ENCODE data around the gene PLCB1.

PLCB1 gene

GRCh38 chr20:8646033-8646441 lies 514.0 kb downstream of the PLCB1 start:
- H3K27me3 ChIP-seq (ENCODE audit: insufficient read depth, low read length, poor library complexity): no peaks in the 10 kb centered on the region
- H4K20me1 ChIP-seq (ENCODE audit: insufficient read depth, low read length): no peaks in the 10 kb centered on the region
- no peaks in the 10 kb centered on the region for H3K4me1 ChIP-seq (ENCODE audit: insufficient read depth, low read length)
- H3K27ac ChIP-seq (ENCODE audit: low read length): no peak overlapping the region
- H3K9ac ChIP-seq (ENCODE audit: low read depth, low read length): no peak overlapping the region
- H3K79me2 ChIP-seq (ENCODE audit: insufficient read depth, low read length): no peaks in the 10 kb centered on the region
- H3K4me3 ChIP-seq (ENCODE audit: low read depth in 1 of 2, low read length in 2 of 2): no peak overlapping the region
- no peak overlapping the region for H2AFZ ChIP-seq (ENCODE audit: low read depth, low read length)
- no peak for ATAC-seq (ENCODE audit: insufficient read depth, low read depth)
- TF ChIP-seq CTCF (IDR thresholded peaks at IDR 0.05; ENCODE audit: borderline replicate concordance, extremely low read depth, low read length, poor library complexity, severe bottlenecking) (no peak), EZH2 (IDR thresholded peaks at IDR 0.05; ENCODE audit: borderline replicate concordance, low read depth, low read length, severe bottlenecking) (no peak)
- peaks cover 45% of the 10 kb centered on the region for H3K36me3 ChIP-seq (ENCODE audit: insufficient read depth, low read length)
- no peaks in the 10 kb centered on the region for H3K9me3 ChIP-seq (ENCODE audit: insufficient read depth, low read length, severe bottlenecking)
- no peak for DNase-seq
- no peak overlapping the region for H3K4me2 ChIP-seq (ENCODE audit: insufficient read depth, low read length)

- no peaks in the 10 kb centered on the region for H3K79me2 ChIP-seq (ENCODE audit: insufficient read depth, low read length)
- no peaks in the 10 kb centered on the region for H3K4me1 ChIP-seq (ENCODE audit: insufficient read depth, low read length)
- no peak overlapping the region for H2AFZ ChIP-seq (ENCODE audit: low read depth, low read length)
- H4K20me1 ChIP-seq (ENCODE audit: insufficient read depth, low read length): no peaks in the 10 kb centered on the region
- H3K4me2 ChIP-seq (ENCODE audit: insufficient read depth, low read length): no peak overlapping the region
- H3K36me3 ChIP-seq (ENCODE audit: insufficient read depth, low read length): peaks cover 51% of the 10 kb centered on the region
- H3K9me3 ChIP-seq (ENCODE audit: insufficient read depth, low read length, severe bottlenecking): no peaks in the 10 kb centered on the region
- no peak for ATAC-seq (ENCODE audit: insufficient read depth, low read depth)
- TF ChIP-seq CTCF (IDR thresholded peaks at IDR 0.05; ENCODE audit: borderline replicate concordance, extremely low read depth, low read length, poor library complexity, severe bottlenecking): no peak
- no peak for TF ChIP-seq EZH2 (IDR thresholded peaks at IDR 0.05; ENCODE audit: borderline replicate concordance, low read depth, low read length, severe bottlenecking)
- H3K4me3 ChIP-seq (ENCODE audit: low read depth in 1 of 2, low read length in 2 of 2): no peak overlapping the region
- H3K27ac ChIP-seq (ENCODE audit: low read length): no peak overlapping the region
- H3K27me3 ChIP-seq (ENCODE audit: insufficient read depth, low read length, poor library complexity): no peaks in the 10 kb centered on the region
- no peak for DNase-seq
- H3K9ac ChIP-seq (ENCODE audit: low read depth, low read length): no peak overlapping the region
Observed at GRCh38 chr20:8646716-8647115, 514.6 kb downstream of the PLCB1 start.

GRCh38 chr20:8647961-8648441 lies 515.9 kb downstream of the PLCB1 start:
- no peaks in the 10 kb centered on the region for H3K27me3 ChIP-seq (ENCODE audit: insufficient read depth, low read length, poor library complexity)
- ATAC-seq (ENCODE audit: insufficient read depth, low read depth) (no peak), DNase-seq (peak; percentile 12)
- TF ChIP-seq EZH2 (IDR thresholded peaks at IDR 0.05; ENCODE audit: borderline replicate concordance, low read depth, low read length, severe bottlenecking): no peak
- no peak for TF ChIP-seq CTCF (IDR thresholded peaks at IDR 0.05; ENCODE audit: borderline replicate concordance, extremely low read depth, low read length, poor library complexity, severe bottlenecking)
- no peak overlapping the region for H3K9ac ChIP-seq (ENCODE audit: low read depth, low read length)
- no peak overlapping the region for H2AFZ ChIP-seq (ENCODE audit: low read depth, low read length)
- H3K27ac ChIP-seq (ENCODE audit: low read length): no peak overlapping the region
- no peaks in the 10 kb centered on the region for H4K20me1 ChIP-seq (ENCODE audit: insufficient read depth, low read length)
- H3K4me2 ChIP-seq (ENCODE audit: insufficient read depth, low read length): no peak overlapping the region
- H3K4me1 ChIP-seq (ENCODE audit: insufficient read depth, low read length): no peaks in the 10 kb centered on the region
- no peaks in the 10 kb centered on the region for H3K79me2 ChIP-seq (ENCODE audit: insufficient read depth, low read length)
- no peaks in the 10 kb centered on the region for H3K9me3 ChIP-seq (ENCODE audit: insufficient read depth, low read length, severe bottlenecking)
- no peak overlapping the region for H3K4me3 ChIP-seq (ENCODE audit: low read depth in 1 of 2, low read length in 2 of 2)
- peaks cover 51% of the 10 kb centered on the region for H3K36me3 ChIP-seq (ENCODE audit: insufficient read depth, low read length)

GRCh38 chr20:8648466-8648865 lies 516.4 kb downstream of the PLCB1 start:
- Histone ChIP-seq H3K4me1 (ENCODE audit: insufficient read depth, low read length) (no peaks in the 10 kb centered on the region), H3K9ac (ENCODE audit: low read depth, low read length) (no peak overlapping the region), H3K27ac (ENCODE audit: low read length) (no peak overlapping the region), H3K4me3 (ENCODE audit: low read depth in 1 of 2, low read length in 2 of 2) (no peak overlapping the region), H3K9me3 (ENCODE audit: insufficient read depth, low read length, severe bottlenecking) (no peaks in the 10 kb centered on the region), H3K79me2 (ENCODE audit: insufficient read depth, low read length) (no peaks in the 10 kb centered on the region), H3K27me3 (ENCODE audit: insufficient read depth, low read length, poor library complexity) (no peaks in the 10 kb centered on the region), H3K4me2 (ENCODE audit: insufficient read depth, low read length) (no peak overlapping the region), H3K36me3 (ENCODE audit: insufficient read depth, low read length) (peaks cover 51% of the 10 kb centered on the region), H4K20me1 (ENCODE audit: insufficient read depth, low read length) (no peaks in the 10 kb centered on the region), H2AFZ (ENCODE audit: low read depth, low read length) (no peak overlapping the region)
- TF ChIP-seq EZH2 (IDR thresholded peaks at IDR 0.05; ENCODE audit: borderline replicate concordance, low read depth, low read length, severe bottlenecking): no peak
- TF ChIP-seq CTCF (IDR thresholded peaks at IDR 0.05; ENCODE audit: borderline replicate concordance, extremely low read depth, low read length, poor library complexity, severe bottlenecking): no peak
- ATAC-seq (ENCODE audit: insufficient read depth, low read depth) (no peak), DNase-seq (no peak)
